Lower leg skin (tissue), 3 donors: Measurements from ENCODE around the gene DTX4.

Experiments used
- POLR2A ChIP-seq, 2 donors: fragments of 450-650 bp; IDR thresholded peaks; one replicate each; pipeline ENCODE4 v1.6.1; 2016 to 2017; ENCODE audit warnings: antibody characterized with exemption in 2 of 2, mild to moderate bottlenecking in 1 of 2, moderate library complexity in 1 of 2
- TF ChIP-seq, protein P1 (sequence below), 3 donors: fragments of 450-650 bp; IDR thresholded peaks; one replicate each; pipeline ENCODE4 v1.5.1; 2016; ENCODE audit warnings: antibody characterized with exemption in 3 of 3, mild to moderate bottlenecking in 3 of 3, moderate library complexity in 2 of 3

DNA sequence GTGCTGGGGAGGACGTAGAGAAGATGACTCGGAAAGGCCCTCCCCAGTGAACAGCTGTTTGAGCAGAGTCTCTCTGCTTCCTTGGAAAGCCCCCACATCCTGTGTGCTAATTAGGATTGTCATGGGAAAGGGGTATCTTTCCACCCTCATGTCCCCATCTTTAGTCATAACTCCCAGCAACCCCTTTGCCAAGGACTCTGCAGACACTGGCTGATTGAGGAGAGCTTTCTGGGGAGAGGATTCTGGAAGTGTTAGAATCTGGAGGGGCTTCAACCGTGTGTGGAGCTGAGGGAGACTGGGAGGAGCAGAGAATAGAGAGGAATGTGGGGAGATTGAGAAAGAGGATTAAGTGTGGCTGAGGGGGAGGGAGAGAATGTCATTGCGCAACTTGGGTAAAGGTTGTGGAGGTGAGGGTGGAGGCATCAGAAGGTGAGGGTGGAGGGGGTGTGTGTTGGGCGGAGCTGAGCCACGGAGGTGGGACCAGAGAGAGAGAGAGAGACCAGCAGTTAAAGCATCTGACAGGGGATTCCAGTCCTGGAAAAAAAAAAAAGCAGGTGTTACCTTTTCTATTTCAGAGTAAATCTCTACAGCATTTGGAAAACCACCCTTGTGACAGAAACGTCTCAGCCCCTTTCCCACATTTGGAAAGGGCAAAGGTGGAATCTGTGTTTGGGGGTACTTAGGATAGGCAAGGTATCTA, 2.2 kb downstream of the DTX4 start:
- TF ChIP-seq POLR2A (IDR thresholded peaks at IDR 0.05) = no peak
- TF ChIP-seq, protein P1, sequence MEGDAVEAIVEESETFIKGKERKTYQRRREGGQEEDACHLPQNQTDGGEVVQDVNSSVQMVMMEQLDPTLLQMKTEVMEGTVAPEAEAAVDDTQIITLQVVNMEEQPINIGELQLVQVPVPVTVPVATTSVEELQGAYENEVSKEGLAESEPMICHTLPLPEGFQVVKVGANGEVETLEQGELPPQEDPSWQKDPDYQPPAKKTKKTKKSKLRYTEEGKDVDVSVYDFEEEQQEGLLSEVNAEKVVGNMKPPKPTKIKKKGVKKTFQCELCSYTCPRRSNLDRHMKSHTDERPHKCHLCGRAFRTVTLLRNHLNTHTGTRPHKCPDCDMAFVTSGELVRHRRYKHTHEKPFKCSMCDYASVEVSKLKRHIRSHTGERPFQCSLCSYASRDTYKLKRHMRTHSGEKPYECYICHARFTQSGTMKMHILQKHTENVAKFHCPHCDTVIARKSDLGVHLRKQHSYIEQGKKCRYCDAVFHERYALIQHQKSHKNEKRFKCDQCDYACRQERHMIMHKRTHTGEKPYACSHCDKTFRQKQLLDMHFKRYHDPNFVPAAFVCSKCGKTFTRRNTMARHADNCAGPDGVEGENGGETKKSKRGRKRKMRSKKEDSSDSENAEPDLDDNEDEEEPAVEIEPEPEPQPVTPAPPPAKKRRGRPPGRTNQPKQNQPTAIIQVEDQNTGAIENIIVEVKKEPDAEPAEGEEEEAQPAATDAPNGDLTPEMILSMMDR (IDR thresholded peaks at IDR 0.05) = no peak
